GOT3 (cell line): ENCODE data around the gene RBM10.
"Not testable (repeated sequence)": the region's sequence is repeated elsewhere in the genome, so short reads cannot be mapped to it uniquely, and the experiment has no call there.

Experiments used
- DNase-seq: peaks from one replicate; lab custom pipeline; 2025; ENCODE audit warnings: mixed read lengths; lab: John Stamatoyannopoulos, UW

The RBM10 gene, protein sequence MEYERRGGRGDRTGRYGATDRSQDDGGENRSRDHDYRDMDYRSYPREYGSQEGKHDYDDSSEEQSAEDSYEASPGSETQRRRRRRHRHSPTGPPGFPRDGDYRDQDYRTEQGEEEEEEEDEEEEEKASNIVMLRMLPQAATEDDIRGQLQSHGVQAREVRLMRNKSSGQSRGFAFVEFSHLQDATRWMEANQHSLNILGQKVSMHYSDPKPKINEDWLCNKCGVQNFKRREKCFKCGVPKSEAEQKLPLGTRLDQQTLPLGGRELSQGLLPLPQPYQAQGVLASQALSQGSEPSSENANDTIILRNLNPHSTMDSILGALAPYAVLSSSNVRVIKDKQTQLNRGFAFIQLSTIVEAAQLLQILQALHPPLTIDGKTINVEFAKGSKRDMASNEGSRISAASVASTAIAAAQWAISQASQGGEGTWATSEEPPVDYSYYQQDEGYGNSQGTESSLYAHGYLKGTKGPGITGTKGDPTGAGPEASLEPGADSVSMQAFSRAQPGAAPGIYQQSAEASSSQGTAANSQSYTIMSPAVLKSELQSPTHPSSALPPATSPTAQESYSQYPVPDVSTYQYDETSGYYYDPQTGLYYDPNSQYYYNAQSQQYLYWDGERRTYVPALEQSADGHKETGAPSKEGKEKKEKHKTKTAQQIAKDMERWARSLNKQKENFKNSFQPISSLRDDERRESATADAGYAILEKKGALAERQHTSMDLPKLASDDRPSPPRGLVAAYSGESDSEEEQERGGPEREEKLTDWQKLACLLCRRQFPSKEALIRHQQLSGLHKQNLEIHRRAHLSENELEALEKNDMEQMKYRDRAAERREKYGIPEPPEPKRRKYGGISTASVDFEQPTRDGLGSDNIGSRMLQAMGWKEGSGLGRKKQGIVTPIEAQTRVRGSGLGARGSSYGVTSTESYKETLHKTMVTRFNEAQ

GRCh38 chrX:47144626-47145394, at the start of gene RBM10, which contains the start of gene NDUFB11:
Gene RBM10 (plus strand): TSS chrX:47145221. CDS start chrX:47147482, 2,261 bp downstream.
Gene NDUFB11 (minus strand): TSS chrX:47144702. CDS start chrX:47144679, 23 bp downstream.
- DNase-seq, result peak; percentile 66

GRCh38 chrX:47097018-47097417, 48.0 kb upstream of the RBM10 start:
- no peak for DNase-seq

DNA sequence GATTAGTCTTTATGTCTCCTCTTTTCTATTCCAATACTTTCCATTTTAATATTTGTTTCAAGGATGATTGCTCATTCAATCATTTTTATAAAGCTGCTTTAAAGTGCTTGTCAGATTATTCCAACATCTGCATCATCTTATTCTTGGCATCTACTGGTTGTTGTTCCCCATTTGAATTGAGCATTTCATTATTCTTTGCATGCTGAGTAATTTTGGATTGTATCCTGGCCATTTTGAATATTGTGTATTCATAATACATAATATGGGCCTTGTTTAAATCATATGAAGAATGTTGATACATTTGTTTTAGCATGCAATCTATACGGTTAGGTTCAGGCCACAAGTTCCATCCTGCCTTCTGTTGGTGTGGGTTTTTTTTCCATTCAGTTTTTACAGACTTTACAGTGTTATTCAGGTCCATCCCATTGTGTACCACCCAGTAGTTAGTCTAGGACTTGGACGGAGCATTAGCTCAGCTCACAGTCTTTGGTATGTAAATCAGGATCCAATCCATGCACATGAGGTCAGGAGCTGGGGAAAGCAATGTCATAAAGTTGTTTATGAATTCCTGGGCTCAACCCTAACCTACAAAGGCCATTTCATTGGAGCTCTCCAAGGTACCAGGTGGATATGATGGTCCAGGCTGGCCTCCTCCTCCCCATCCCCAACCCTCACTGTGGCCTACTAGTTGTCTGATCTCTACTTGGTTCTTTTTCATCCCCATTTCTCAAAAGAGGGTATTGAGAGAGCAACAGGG, 46.5 kb upstream of the RBM10 start:
- no peak for DNase-seq

- DNase-seq, result no peak
Observed at GRCh38 chrX:47101206-47101605, 43.8 kb upstream of the RBM10 start.

DNA sequence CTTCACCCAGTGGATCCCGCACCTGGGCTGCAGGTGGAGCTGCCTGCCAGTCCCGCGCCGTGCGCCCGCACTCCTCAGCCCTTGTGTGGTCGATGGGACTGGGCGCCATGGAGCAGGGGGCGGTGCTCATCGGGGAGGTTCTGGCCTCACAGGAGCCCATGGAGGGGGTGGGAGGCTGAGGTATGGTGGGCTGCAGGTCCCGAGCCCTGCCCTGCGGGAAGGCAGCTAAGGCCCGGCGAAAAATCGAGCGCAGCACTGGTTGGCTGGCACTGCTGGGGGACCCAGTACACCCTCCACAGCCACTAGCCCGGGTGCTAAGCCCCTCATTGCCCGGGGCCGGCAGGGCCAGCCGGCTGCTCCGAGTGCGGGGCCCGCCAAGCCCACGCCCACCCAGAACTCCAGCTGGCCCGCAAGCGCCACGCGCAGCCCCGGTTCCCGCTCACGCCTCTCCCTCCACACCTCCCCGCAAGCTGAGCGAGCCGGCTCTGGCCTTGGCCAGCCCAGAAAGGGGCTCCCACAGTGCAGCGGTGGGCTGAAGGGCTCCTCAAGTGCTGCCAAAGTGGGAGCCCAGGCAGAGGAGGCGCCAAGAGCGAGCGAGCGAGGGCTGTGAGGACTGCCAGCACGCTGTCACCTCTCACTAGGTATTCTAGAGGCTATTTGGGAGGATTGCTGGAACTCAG, 33.9 kb upstream of the RBM10 start:
- not testable (repeated sequence) for DNase-seq

DNA sequence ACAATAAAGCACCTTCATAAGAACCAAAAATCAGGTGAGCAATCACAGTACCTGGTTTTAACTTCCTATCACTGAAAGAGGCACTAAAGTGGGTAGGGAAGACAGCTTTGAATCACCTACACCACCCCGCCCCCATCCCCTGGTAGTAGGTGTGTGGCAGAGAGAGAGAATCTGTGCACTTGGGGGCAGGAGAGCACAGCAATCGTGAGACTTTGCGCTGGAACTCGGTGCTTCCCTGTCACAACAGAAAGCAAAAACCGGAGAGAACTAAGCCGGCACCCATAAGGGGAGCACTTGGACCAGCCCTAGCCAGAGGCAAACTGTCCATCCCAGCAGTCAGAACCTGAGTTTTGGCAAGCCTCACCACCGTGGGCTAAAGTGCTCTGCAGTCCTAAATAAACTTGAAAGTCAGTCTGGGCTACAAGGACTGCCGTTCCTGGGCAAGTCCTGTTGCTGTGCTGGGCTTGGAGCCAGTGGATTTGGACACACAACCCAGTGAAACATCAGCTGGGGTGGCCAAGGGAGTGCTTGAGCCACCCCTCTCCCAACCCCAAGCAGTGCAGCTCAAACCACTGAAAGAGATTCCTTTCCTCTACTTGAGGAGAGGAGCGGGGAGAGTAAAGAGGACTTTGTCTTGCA, 32.6 kb upstream of the RBM10 start:
- no peak for DNase-seq

- DNase-seq, result not testable (repeated sequence)
Observed at GRCh38 chrX:47116551-47117110, 28.4 kb upstream of the RBM10 start.

DNA sequence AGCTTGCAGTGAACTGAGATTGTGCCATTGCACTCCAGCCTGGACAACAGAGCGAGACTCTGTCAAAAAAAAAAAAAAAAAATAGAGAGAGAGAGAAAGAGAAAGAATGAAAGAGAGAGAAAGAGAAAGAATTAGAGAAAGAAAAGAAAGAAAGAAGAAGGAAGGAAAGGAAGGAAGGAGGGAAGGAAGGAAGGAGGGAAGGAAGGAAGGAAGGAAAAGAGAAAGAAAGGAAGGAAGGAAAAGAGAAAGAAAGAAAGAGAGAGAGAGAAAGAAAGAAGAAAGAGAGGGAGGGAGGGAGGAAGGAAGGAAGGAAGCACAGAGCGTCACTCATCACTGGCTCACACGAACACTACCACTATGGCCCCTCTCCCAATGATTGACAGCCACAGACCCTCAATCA, 20.6 kb upstream of the RBM10 start:
- DNase-seq, result not testable (repeated sequence)

DNA sequence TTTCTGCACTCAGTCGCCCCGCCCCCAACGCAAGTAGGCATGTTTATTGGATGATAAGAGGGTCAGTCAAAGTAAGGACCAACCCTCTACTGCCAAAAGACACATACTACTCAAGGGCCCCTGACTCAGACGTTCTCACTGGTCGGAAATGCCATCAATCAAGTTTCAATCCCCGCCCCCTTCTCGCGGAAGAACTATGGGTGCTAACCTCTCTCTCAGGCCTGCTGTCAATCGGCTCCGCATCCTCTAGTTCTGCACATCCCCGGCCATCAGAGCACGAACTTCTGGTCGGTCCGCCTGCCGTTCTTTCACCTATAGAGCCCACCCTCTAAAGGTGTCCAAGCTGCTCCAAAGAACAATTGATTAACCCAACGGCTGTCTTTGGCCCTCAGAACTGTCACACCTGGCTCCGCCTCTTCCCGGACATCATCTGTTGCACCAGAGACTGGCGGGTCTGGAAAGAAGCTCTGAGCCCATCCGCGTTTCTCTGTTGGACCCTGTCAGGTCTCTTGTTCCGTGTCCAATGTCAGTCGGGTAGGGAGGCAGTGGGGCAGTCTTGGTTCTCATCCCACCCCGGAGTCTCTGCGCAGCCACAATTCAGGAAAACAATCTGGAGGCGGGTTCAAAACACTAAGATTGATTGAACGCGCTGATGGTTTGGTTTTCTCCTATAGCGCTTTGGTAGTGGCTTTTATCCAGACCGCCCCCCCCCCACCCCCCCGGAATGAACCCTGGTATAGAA, 15.7 kb upstream of the RBM10 start:
- peak; percentile 87 for DNase-seq

GRCh38 chrX:47129899-47130358, 15.1 kb upstream of the RBM10 start:
- no peak for DNase-seq

DNA sequence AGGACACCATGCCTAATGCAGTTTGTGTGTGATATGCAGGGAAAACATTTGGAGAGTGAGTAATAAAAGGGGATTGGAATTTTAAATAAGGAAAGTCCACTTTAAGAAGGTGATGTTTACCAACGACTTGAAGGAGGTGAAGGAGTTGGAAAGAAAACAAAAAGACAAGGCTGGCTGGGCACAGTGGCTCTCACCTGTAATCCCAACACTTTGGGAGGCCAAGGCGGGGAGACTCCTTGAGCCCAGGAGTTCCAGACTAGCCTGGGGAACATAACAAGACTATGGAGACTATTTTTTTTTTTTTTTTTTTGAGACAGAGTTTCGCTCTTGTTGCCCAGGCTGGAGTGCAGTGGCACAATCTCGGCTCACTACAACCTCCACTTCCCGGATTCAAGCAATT, 11.5 kb upstream of the RBM10 start:
- no peak for DNase-seq

GRCh38 chrX:47135650-47136049, 9.4 kb upstream of the RBM10 start:
- DNase-seq, result not testable (repeated sequence)

GRCh38 chrX:47138171-47138570, 6.8 kb upstream of the RBM10 start:
- DNase-seq, result no peak

- DNase-seq, result no peak
Observed at GRCh38 chrX:47143894-47144625, 961 bp upstream of the RBM10 start.

GRCh38 chrX:47145395-47146120, 537 bp downstream of the RBM10 start:
- no peak for DNase-seq

DNA sequence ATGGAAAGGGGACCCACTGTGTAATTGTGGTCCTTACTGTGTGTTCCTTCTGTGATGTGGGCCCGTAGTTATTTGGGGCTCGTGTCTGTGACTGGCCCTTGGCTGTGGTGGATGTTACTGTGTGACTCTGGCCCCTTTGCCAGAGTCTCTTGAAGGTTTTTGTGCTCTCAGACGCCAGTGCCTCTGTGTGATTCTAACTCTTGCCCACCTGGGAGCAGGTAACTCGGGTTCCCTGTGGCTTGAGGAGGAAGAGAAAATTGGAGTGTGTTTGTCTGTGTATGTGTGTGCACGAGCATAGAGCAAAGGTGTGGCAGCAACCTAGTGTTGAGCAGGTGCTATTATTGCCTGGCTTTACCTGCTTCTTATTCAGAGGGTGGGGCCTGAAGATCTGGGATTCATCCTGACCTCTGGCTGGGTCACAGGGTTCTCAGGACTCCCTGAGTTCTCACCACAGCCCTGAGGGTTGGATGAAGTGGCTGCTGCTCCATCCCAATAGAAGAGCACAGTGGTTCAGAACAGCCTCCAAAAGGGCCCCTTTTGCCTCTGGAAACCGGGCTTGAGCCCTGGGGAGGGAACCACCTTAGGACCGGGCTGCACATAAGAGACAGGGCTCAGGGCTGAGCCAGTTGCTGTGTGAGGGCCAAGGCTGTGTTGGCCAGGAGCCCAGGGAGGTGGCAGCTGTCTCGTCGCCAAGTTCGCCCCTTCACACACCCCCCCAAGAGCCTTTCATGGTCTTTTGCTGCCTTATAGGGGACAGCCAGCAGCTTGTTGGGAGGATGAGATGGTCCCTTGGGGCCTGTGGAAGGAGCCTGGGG, 1.3 kb downstream of the RBM10 start:
- DNase-seq, result no peak
